Fibroblast of skin of left biceps (primary cell): Measurements from ENCODE around the gene PPM1F.
"Not testable (repeated sequence)": the region's sequence is repeated elsewhere in the genome, so short reads cannot be mapped to it uniquely, and the experiment has no call there.

ENCODE experiments used
- DNase-seq, 2 experiments: peaks; one replicate each; pipeline ENCODE4 v3.0.0-alpha.2; 2013; ENCODE audit warnings: low read depth in 2 of 2

PPM1F gene

GRCh38 chr22:21920341-21921183 lies 32.1 kb downstream of the PPM1F start:
- DNase-seq: no peak

GRCh38 chr22:21919526-21920307 lies 32.9 kb downstream of the PPM1F start:
- no peak for DNase-seq

GRCh38 chr22:21918466-21919185 lies 34.0 kb downstream of the PPM1F start:
- DNase-seq: no peak

GRCh38 chr22:21917959-21918261 lies 34.7 kb downstream of the PPM1F start:
- DNase-seq: no peak

GRCh38 chr22:21917181-21917958 lies 35.3 kb downstream of the PPM1F start:
- DNase-seq: no peak

GRCh38 chr22:21916309-21916918 lies 36.2 kb downstream of the PPM1F start:
- DNase-seq: no peak

GRCh38 chr22:21915624-21916308 lies 36.9 kb downstream of the PPM1F start:
- no peak for DNase-seq

GRCh38 chr22:21914033-21914642 lies 38.5 kb downstream of the PPM1F start:
- DNase-seq: not testable (repeated sequence)

GRCh38 chr22:21910367-21910766 lies 42.3 kb downstream of the PPM1F start:
- not testable (repeated sequence) for DNase-seq

- no peak for DNase-seq
Observed at GRCh38 chr22:21909871-21910270, 42.8 kb downstream of the PPM1F start.

GRCh38 chr22:21907638-21908522 lies 44.8 kb downstream of the PPM1F start:
- DNase-seq: no peak

- not testable (repeated sequence) for DNase-seq
Observed at GRCh38 chr22:21905234-21905633, 47.4 kb downstream of the PPM1F start.

GRCh38 chr22:21904250-21904789 lies 48.3 kb downstream of the PPM1F start:
- DNase-seq: no peak

- DNase-seq: no peak
Observed at GRCh38 chr22:21903283-21903682, 49.4 kb downstream of the PPM1F start.

- no peak for DNase-seq
Observed at GRCh38 chr22:21902296-21903087, 50.2 kb downstream of the PPM1F start.

- no peak for DNase-seq
Observed at GRCh38 chr22:21898354-21898896, 54.2 kb downstream of the PPM1F start.

- no peak for DNase-seq
Observed at GRCh38 chr22:21896951-21897513, 55.6 kb downstream of the PPM1F start.
